ENCODE measurements around the gene ZFYVE1.
"Not testable (repeated sequence)": the region's sequence is repeated elsewhere in the genome, so short reads cannot be mapped to it uniquely, and the experiment has no call there.

ZFYVE1 gene, protein sequence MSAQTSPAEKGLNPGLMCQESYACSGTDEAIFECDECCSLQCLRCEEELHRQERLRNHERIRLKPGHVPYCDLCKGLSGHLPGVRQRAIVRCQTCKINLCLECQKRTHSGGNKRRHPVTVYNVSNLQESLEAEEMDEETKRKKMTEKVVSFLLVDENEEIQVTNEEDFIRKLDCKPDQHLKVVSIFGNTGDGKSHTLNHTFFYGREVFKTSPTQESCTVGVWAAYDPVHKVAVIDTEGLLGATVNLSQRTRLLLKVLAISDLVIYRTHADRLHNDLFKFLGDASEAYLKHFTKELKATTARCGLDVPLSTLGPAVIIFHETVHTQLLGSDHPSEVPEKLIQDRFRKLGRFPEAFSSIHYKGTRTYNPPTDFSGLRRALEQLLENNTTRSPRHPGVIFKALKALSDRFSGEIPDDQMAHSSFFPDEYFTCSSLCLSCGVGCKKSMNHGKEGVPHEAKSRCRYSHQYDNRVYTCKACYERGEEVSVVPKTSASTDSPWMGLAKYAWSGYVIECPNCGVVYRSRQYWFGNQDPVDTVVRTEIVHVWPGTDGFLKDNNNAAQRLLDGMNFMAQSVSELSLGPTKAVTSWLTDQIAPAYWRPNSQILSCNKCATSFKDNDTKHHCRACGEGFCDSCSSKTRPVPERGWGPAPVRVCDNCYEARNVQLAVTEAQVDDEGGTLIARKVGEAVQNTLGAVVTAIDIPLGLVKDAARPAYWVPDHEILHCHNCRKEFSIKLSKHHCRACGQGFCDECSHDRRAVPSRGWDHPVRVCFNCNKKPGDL

GRCh38 chr14:73026845-73027542, at the start of gene ZFYVE1:
TSS of gene ZFYVE1 (minus strand) at chr14:73027106. CDS start at chr14:73024508, 2,598 bp downstream.
- peak; percentile 75 to 87 (median 84) for DNase-seq

DNA sequence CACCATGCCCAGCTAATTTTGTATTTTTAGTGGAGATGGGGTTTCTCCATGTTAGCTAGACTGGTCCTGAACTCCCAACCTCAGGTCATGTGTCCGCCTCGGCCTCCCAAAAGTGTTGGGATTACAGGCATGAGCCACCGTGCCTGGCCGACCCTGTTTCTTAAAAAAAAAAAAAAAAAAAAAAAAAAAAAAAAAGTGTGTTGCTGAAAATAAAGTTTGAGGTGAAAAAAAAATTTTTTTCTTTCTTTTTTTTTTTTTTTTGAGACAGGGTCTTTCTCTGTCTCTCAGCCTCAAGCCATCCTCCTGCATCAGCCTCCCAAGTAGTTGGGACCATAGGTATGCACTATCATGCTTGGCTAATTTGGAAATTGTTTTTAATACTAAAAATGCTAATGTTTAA, 42.7 kb upstream of the ZFYVE1 start:
- no peak for DNase-seq

DNA sequence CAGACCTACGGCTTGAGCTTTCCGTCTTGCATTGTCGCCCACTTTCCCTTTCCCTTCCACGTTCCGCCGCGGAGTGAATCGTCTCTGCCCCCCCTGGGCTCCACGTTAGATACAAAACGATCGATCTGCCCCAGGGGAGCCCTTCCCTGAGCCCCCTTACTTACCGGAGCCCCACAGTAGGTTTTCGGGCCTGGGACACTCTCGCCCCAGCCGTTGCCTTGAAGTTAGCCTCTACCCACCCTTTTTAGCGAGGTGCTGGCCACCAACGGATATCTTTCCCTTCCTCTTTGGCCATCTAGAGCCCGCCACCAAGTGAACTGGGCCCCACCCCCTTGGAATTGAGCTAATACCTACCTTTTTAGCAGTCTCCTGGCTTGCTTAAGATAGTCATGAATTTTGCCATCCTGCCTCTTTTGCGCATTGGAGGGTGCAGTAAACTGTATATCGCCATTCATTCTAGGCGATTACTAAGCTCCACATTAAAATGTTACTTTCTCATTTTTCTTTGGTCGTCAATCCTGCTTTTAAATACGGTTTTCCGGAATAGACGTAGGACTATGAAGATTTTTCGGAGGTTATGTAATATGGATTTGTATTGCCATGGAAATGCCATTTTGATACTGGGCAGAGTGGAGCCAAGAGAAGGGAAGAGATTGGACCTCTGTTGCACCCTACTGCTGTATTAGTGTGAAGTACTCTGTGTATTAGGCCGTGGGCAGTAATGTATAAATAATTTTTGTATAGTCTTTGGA, 32.2 kb upstream of the ZFYVE1 start:
- peak in 1 of 6 experiments; percentile 27 for DNase-seq

- peak; percentile 87 to 96 (median 93) for DNase-seq
Observed at GRCh38 chr14:73058224-73058921, 31.5 kb upstream of the ZFYVE1 start, which contains the start of gene RBM25. TSS of gene RBM25 (plus strand) at chr14:73058534. CDS start at chr14:73071642, 13,108 bp downstream.

GRCh38 chr14:73057944-73058223, 31.0 kb upstream of the ZFYVE1 start:
- DNase-seq: no peak

DNA sequence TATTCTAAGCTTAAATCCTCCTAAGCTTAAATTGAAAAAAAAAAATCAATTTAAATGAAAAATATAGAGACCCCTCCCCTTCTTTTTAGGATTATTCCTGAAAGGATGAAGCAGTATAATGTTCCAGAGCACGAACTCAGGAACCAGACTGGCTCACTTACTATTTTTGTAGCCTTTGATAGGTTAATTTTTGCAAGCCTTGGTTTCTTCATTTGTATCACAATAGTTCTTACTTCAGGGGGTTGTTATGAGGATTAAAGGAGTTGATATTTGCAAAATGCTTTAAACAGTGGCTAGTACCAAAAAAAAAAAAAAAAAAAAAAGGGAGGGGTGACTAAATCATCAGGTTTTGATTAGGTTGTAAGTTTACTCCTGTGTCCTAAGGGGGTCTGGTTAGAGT, 28.3 kb upstream of the ZFYVE1 start:
- no peak for DNase-seq

- no peak for DNase-seq
Observed at GRCh38 chr14:73049428-73049827, 22.5 kb upstream of the ZFYVE1 start.

- no peak for DNase-seq
Observed at GRCh38 chr14:73047808-73048207, 20.9 kb upstream of the ZFYVE1 start.

DNA sequence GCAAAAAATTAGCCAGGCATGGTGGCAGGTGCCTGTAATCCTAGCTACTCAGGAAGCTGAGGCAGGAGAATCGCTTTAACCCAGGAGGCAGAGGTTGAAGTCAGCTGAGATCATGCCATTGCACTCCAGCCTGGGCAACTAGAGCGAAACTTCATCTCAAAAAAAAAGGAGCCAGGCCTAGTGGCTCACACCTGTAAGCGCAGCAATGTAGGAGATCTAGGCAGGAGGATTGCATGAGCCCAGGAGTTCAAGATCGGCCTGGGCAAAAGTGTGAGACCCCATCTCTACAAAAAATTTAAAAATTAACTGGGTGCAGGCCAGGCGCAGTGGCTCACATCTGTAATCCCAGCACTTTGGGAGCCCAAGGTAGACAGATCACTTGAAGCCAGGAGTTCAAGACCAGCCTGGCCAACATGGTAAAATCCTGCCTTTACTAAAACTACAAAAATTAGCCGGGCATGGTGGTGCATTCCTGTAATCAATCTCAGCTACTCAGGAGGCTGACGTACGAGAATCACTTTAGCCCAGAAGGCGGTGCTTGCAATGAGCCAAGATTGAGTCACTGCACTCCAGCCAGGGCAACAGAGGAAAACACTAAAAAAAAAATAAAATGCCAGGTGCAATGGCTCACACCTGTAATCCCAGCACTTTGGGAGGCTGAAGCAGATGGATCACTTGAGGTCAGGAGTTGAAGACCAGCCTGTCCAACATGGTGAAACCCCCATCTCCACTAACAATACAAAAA, 10.0 kb upstream of the ZFYVE1 start:
- not testable (repeated sequence) for DNase-seq

- no peak for DNase-seq
Observed at GRCh38 chr14:73027984-73028383, 1.1 kb upstream of the ZFYVE1 start.

GRCh38 chr14:73027546-73027945, 640 bp upstream of the ZFYVE1 start:
- no peak for DNase-seq

DNA sequence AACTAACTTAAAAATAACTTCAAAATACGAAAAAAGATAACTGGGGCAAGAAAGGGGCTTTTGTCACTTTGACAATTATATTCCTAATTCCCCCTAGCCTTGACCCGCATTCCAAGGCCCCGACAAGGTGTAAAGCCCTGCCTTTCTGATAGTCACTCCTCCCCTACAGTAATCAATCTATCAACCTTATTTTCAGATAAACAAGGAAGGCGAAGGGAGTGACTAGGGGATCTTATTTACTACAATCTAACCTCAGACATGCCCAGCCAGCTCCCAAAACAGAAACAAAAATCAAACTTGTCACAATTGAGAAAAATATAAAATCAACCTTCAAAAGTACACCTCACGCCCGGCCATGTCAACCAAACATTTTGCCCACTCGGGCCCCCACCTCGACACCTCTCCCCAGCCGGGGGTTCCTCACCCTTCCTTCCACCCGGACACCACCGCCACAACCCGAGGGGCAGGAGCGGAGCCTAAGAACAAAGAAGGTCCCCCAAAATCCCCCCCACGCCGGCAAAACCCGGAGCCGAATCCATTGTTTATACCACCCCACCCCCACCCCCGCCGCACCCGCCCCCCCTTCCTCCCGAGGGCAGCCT, 562 bp downstream of the ZFYVE1 start:
- DNase-seq: peak in 2 of 6 experiments; percentile 6 to 8

DNA sequence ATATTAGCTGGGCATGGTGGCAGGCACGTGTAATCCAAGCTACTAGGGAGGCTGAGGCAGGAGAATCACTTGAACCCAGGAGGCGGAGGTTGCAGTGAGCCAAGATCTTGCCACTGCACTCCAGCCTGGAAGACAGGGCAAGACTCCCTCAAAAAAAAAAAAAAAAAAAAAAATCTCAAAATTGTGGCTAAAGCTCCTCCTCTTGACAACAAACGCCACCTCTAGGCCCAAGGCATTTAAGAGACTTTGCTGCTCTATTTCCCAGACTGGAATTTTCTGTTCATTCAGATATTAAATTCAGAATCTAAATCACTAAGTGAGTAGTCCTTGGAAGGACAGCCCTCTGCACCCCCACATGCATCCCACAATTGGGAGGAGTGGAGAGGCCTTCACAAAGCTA, 1.4 kb downstream of the ZFYVE1 start:
- DNase-seq: no peak

- DNase-seq: no peak
Observed at GRCh38 chr14:73022051-73022450, 4.9 kb downstream of the ZFYVE1 start.

DNA sequence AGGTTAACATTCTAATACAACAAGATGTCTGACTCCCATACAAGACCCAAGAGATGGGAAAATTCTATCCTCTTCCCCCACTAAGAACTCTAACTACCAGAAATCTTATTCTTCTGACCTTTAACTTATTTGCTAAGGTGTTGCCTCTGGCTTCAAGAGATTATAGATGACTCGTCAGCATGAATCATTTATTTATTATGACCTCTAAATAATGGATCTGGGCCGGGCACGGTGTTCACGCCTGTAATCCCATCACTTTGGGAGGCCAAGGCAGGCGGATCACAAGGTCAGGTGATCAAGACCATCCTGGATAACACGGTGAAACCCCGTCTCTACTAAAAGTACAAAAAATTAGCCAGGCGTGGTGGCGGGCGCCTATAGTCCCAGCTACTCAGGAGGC, 10.9 kb downstream of the ZFYVE1 start:
- not testable (repeated sequence) for DNase-seq

DNA sequence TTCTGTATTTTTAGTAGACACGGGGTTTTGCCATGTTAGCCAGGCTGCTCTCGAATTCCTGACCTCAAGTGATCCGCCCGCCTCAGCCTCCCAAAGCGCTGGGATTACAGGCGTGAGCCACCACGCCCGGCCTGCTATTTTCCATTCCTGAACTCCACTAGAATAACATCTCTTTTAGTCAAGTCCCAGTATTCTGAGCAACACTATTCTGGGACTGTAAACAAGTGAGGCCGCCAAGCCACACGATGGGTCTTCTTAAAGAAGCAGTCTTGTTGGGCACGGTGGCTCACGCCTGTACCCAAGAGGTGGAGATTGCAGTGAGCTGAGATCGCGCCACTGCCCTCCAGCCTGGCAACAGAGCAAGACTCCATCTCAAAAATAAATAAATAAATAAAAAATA, 11.4 kb downstream of the ZFYVE1 start:
- not testable (repeated sequence) for DNase-seq

DNA sequence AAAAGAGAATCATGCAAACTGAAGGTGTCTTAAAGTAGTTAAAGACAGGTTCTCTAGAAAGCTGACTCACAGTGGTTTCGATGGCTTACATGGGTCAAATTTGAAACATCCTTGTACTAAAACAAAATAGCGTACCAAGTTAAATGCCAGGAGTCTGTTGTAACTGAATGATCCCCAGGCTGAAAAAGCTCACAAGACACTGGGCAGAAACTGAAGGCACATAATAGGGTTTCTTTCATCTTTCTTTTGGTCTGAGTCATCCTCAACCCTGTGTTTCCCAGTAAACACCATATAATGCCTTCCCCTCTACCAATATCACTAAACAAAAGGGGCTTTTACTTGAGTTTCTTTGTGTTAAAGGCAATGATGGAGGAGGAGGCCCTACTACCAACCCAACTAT, 12.8 kb downstream of the ZFYVE1 start:
- no peak for DNase-seq

DNA sequence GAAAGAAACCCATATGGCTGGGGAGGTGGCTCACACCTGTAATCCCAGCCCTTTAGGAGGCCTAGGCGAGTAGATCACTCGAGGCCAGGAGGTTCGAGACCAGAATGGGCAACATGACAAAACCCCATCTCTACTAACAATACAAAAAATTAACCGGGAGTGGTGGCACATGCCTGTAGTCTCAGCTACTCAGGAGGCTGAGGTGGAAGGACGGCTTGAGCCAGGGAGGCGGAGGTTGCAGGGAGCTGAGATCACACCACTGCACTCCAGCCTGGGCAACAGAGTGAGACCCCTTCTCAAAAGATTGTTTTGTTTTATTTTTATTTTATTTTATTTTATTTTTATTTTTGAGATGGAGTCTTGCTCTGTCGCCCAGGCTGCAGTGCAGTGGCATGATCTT, 15.7 kb downstream of the ZFYVE1 start:
- DNase-seq: not testable (repeated sequence)

DNA sequence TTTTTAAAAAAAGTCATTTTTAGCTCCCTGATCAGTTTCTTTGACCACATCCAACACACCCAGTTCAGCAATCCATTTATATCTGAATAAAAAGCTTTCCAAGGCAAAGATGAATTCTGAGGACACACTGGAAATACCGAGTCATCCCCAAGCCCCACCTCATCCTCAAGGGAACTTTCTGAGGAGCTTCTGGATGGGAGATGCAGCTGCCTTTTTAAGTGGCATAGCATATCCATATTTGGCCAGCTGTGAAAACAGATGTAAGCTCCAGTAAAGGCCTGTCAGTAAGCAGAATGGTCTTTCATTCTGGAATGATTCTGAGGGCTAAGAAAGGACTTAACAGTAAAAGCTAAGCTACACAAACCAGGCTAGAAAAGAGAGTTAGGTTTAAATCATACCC, 18.4 kb downstream of the ZFYVE1 start:
- no peak for DNase-seq

- DNase-seq: no peak
Observed at GRCh38 chr14:73007835-73008234, 19.1 kb downstream of the ZFYVE1 start.

- not testable (repeated sequence) for DNase-seq
Observed at GRCh38 chr14:73004641-73005040, 22.3 kb downstream of the ZFYVE1 start.
